ENCODE measurements around the gene ID1.
A peak's percentile ranks its signal among the peaks of the same experiment; 100 is the strongest.

ID1 gene

GRCh38 chr20:31605031-31605901, at the start of gene ID1:
Gene ID1 (plus strand): TSS chr20:31605289. CDS start chr20:31605388, 99 bp downstream.
- DNase-seq (ENCODE audit: low spot score) = peak; percentile 88

GRCh38 chr20:31559704-31560093, 45.4 kb upstream of the ID1 start:
- DNase-seq (ENCODE audit: low spot score) = no peak

GRCh38 chr20:31560094-31560745, 44.9 kb upstream of the ID1 start:
- peak; percentile 77 for DNase-seq (ENCODE audit: low spot score)

- no peak for DNase-seq (ENCODE audit: low spot score)
These were observed 44.1 kb upstream of the ID1 start for GRCh38 chr20:31560746-31561598.

- no peak for DNase-seq (ENCODE audit: low spot score)
These were observed 42.8 kb upstream of the ID1 start for GRCh38 chr20:31562241-31562640.

- DNase-seq (ENCODE audit: low spot score) = no peak
These were observed 40.8 kb upstream of the ID1 start for GRCh38 chr20:31564284-31564683.

GRCh38 chr20:31565699-31566318, 39.3 kb upstream of the ID1 start:
- no peak for DNase-seq (ENCODE audit: low spot score)

GRCh38 chr20:31566319-31566657, 38.8 kb upstream of the ID1 start:
- DNase-seq (ENCODE audit: low spot score) = no peak

GRCh38 chr20:31566658-31567379, 38.3 kb upstream of the ID1 start:
- no peak for DNase-seq (ENCODE audit: low spot score)

- no peak for DNase-seq (ENCODE audit: low spot score)
These were observed 37.7 kb upstream of the ID1 start for GRCh38 chr20:31567380-31567720.

- no peak for DNase-seq (ENCODE audit: low spot score)
These were observed 36.9 kb upstream of the ID1 start for GRCh38 chr20:31568041-31568731.

GRCh38 chr20:31568773-31569162, 36.3 kb upstream of the ID1 start:
- no peak for DNase-seq (ENCODE audit: low spot score)

- DNase-seq (ENCODE audit: low spot score) = peak; percentile 64
These were observed 35.7 kb upstream of the ID1 start for GRCh38 chr20:31569163-31570020.

- DNase-seq (ENCODE audit: low spot score) = no peak
These were observed 35.0 kb upstream of the ID1 start for GRCh38 chr20:31570021-31570463.

GRCh38 chr20:31570735-31571617, 34.1 kb upstream of the ID1 start:
- no peak for DNase-seq (ENCODE audit: low spot score)

GRCh38 chr20:31572042-31572700, 32.9 kb upstream of the ID1 start:
- DNase-seq (ENCODE audit: low spot score) = no peak

- DNase-seq (ENCODE audit: low spot score) = peak; percentile 81
These were observed 32.2 kb upstream of the ID1 start for GRCh38 chr20:31572701-31573554.
